Stimulated activated naive B cell treated with anti-CD40 and anti-IgM and Interleukin-4, amounts not matched to agents 10 μg/mL and 1 μg/mL and 100 μg/mL, for 72 hours (primary cell): Measurements from ENCODE around the gene SMAD5.

Source experiments
- ATAC-seq, 2 donors: fragments of 150-1000 bp; cut with Tn5 transposase; replicated peaks; 2 replicates each; pipeline ENCODE4 v1.10.0; 2021; ENCODE audit warnings: moderate library complexity in 1 of 2
- DNase-seq: peaks from one replicate; pipeline ENCODE4 v3.0.0; 2021
- H3K27ac Mint-ChIP-seq: one replicate; pipeline ENCODE4 v1.8.0; 2022; ENCODE audit warnings: mild to moderate bottlenecking, mixed read lengths
- H3K27me3 Mint-ChIP-seq, 2 donors: one replicate each; pipeline ENCODE4 v1.8.0; 2022; ENCODE audit warnings: mixed read lengths in 2 of 2
- H3K36me3 Mint-ChIP-seq, 2 donors: one replicate each; pipeline ENCODE4 v1.8.0; 2022; ENCODE audit warnings: mixed read lengths in 2 of 2, mild to moderate bottlenecking in 1 of 2
- H3K4me1 Mint-ChIP-seq, 2 donors: one replicate each; pipeline ENCODE4 v1.8.0; 2022; ENCODE audit warnings: mixed read lengths in 2 of 2, mild to moderate bottlenecking in 1 of 2
- H3K4me3 Mint-ChIP-seq, 2 donors: one replicate each; pipeline ENCODE4 v1.8.0; 2022; ENCODE audit warnings: mild to moderate bottlenecking in 2 of 2, mixed read lengths in 2 of 2, moderate library complexity in 1 of 2
- H3K9me3 Mint-ChIP-seq, 2 donors: one replicate each; pipeline ENCODE4 v1.8.0; 2022; ENCODE audit warnings: mixed read lengths in 2 of 2, mild to moderate bottlenecking in 1 of 2

SMAD5 gene

GRCh38 chr5:136216230-136216629 is 83.6 kb downstream of the SMAD5 start:
- DNase-seq (no peak), ATAC-seq (no peak)
- Mint-ChIP-seq H3K27ac (no peak overlapping the region), H3K4me3 (no peak overlapping the region), H3K36me3 (no peaks in the 10 kb centered on the region), H3K9me3 (peaks cover 6 to 7% of the 10 kb centered on the region in 2 donors), H3K27me3 (peaks cover 20 to 30% of the 10 kb centered on the region in 2 donors), H3K4me1 (peaks cover 0 to 2% of the 10 kb centered on the region in 2 donors)

- no peak overlapping the region for H3K4me3 Mint-ChIP-seq
- ATAC-seq: no peak
- no peaks in the 10 kb centered on the region for H3K36me3 Mint-ChIP-seq
- peaks cover 14 to 17% of the 10 kb centered on the region in 2 donors for H3K27me3 Mint-ChIP-seq
- no peak for DNase-seq
- H3K4me1 Mint-ChIP-seq: no peaks in the 10 kb centered on the region
- H3K9me3 Mint-ChIP-seq: peaks cover 8 to 11% of the 10 kb centered on the region in 2 donors
- no peak overlapping the region for H3K27ac Mint-ChIP-seq
These were observed 88.7 kb downstream of the SMAD5 start for GRCh38 chr5:136221340-136221739.

GRCh38 chr5:136222580-136223235 is 90.1 kb downstream of the SMAD5 start:
- H3K4me3 Mint-ChIP-seq: no peak overlapping the region
- DNase-seq: no peak
- H3K36me3 Mint-ChIP-seq: no peaks in the 10 kb centered on the region
- H3K9me3 Mint-ChIP-seq: peaks cover 8 to 11% of the 10 kb centered on the region in 2 donors
- H3K27me3 Mint-ChIP-seq: peaks cover 9 to 16% of the 10 kb centered on the region in 2 donors
- no peak for ATAC-seq
- H3K27ac Mint-ChIP-seq: no peak overlapping the region
- H3K4me1 Mint-ChIP-seq: no peaks in the 10 kb centered on the region

- no peaks in the 10 kb centered on the region for H3K36me3 Mint-ChIP-seq
These were observed 93.2 kb downstream of the SMAD5 start for GRCh38 chr5:136225796-136226195.

GRCh38 chr5:136226401-136226800 is 93.8 kb downstream of the SMAD5 start:
- ATAC-seq (no peak), DNase-seq (no peak)
- no peaks in the 10 kb centered on the region for H3K36me3 Mint-ChIP-seq
- no peak overlapping the region for H3K4me3 Mint-ChIP-seq
- H3K9me3 Mint-ChIP-seq: peaks cover under 1 to 2% of the 10 kb centered on the region in 2 donors
- H3K27me3 Mint-ChIP-seq: peaks cover 20 to 33% of the 10 kb centered on the region in 2 donors
- H3K27ac Mint-ChIP-seq: no peak overlapping the region
- no peaks in the 10 kb centered on the region for H3K4me1 Mint-ChIP-seq

More at GRCh38 chr5:136225796-136226195, 93.2 kb downstream of the SMAD5 start:
- H3K4me1 Mint-ChIP-seq: no peaks in the 10 kb centered on the region
- ATAC-seq: no peak
- H3K27me3 Mint-ChIP-seq: peaks cover 23 to 33% of the 10 kb centered on the region in 2 donors
- H3K4me3 Mint-ChIP-seq: no peak overlapping the region
- no peak for DNase-seq
- no peak overlapping the region for H3K27ac Mint-ChIP-seq
- peaks cover 5 to 7% of the 10 kb centered on the region in 2 donors for H3K9me3 Mint-ChIP-seq

- Mint-ChIP-seq H3K4me3 (no peak overlapping the region), H3K36me3 (no peaks in the 10 kb centered on the region), H3K27me3 (peaks cover 20 to 33% of the 10 kb centered on the region in 2 donors), H3K27ac (no peak overlapping the region), H3K9me3 (no peaks in the 10 kb centered on the region), H3K4me1 (no peaks in the 10 kb centered on the region)
- ATAC-seq: no peak
- no peak for DNase-seq
These were observed 95.6 kb downstream of the SMAD5 start for GRCh38 chr5:136228136-136228757.

GRCh38 chr5:136230176-136230575 is 97.5 kb downstream of the SMAD5 start:
- Mint-ChIP-seq H3K36me3 (no peaks in the 10 kb centered on the region), H3K4me3 (no peak overlapping the region), H3K27ac (no peak overlapping the region), H3K9me3 (no peaks in the 10 kb centered on the region), H3K4me1 (no peaks in the 10 kb centered on the region), H3K27me3 (peaks cover 14 to 26% of the 10 kb centered on the region in 2 donors)
- DNase-seq (no peak), ATAC-seq (no peak)

- ATAC-seq: peak in 1 of 2 donors; percentile 66
- H3K9me3 Mint-ChIP-seq: no peaks in the 10 kb centered on the region
- no peaks in the 10 kb centered on the region for H3K36me3 Mint-ChIP-seq
- no peak for DNase-seq
- no peak overlapping the region for H3K4me3 Mint-ChIP-seq
- no peak overlapping the region for H3K27ac Mint-ChIP-seq
- H3K4me1 Mint-ChIP-seq: no peaks in the 10 kb centered on the region
- peaks cover 14 to 21% of the 10 kb centered on the region in 2 donors for H3K27me3 Mint-ChIP-seq
These were observed 99.7 kb downstream of the SMAD5 start for GRCh38 chr5:136232316-136232715.
